IPS DF 4.7 (cell line): ENCODE data around the gene MYO15A.

Experiments used
- DNase-seq: peaks from one replicate; pipeline ENCODE4 v3.0.0-alpha.2; 2013; ENCODE audit warnings: low spot score; ENCODE audit errors: extremely low read depth

The MYO15A gene, protein sequence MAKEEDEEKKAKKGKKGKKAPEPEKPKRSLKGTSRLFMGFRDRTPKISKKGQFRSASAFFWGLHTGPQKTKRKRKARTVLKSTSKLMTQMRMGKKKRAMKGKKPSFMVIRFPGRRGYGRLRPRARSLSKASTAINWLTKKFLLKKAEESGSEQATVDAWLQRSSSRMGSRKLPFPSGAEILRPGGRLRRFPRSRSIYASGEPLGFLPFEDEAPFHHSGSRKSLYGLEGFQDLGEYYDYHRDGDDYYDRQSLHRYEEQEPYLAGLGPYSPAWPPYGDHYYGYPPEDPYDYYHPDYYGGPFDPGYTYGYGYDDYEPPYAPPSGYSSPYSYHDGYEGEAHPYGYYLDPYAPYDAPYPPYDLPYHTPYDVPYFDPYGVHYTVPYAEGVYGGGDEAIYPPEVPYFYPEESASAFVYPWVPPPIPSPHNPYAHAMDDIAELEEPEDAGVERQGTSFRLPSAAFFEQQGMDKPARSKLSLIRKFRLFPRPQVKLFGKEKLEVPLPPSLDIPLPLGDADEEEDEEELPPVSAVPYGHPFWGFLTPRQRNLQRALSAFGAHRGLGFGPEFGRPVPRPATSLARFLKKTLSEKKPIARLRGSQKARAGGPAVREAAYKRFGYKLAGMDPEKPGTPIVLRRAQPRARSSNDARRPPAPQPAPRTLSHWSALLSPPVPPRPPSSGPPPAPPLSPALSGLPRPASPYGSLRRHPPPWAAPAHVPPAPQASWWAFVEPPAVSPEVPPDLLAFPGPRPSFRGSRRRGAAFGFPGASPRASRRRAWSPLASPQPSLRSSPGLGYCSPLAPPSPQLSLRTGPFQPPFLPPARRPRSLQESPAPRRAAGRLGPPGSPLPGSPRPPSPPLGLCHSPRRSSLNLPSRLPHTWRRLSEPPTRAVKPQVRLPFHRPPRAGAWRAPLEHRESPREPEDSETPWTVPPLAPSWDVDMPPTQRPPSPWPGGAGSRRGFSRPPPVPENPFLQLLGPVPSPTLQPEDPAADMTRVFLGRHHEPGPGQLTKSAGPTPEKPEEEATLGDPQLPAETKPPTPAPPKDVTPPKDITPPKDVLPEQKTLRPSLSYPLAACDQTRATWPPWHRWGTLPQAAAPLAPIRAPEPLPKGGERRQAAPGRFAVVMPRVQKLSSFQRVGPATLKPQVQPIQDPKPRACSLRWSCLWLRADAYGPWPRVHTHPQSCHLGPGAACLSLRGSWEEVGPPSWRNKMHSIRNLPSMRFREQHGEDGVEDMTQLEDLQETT (N-terminal part only)

DNA sequence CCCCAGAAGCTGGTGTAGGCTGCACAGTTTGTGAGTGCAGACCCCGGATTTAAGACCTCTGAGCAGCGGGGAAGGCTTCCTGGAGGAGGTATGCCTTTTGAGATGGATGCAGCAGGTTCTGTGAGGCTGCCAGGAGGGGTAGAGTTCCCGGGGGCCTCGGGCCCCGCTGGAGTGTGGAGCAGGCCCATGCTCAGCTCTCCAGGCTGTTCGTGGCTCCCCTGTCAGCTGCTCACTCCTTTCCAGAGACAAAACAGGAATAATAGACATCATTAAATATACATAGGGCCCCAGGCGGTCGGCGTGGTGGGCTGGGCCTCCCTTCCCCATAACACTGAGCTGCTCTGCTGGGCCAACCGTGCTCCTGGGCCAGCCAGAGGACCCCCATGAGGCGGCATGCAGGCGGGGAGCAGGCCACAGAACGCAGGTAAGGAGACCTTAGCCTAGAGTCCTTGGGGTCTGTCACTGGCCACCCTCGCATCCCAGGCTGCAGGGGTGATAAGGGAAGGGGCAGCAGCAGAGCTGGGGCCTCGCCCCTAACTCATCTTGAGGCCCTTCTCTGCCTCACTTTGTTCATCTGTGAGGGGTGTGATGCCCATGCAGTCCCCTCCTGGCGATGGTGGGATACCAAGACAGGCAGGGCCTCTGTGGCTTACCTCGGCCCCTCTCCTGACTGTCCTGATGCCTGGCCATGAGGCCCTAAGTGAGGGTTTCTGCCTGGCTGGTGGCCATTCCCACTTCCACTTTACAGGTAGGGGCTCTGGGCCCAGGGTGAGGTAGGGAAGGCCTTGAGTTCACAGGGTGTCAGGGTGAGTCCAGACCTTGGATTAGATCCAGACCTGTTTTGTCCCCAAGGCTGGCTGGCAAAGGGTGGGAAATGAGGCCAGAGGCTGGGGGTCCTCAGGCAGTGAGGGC, at the start of gene MYO15A:
MYO15A (plus strand) TSS at position 356 of the 912 bp plus-strand sequence. CDS start 10,045 bp downstream, outside the sequence.
- DNase-seq, result no peak

DNA sequence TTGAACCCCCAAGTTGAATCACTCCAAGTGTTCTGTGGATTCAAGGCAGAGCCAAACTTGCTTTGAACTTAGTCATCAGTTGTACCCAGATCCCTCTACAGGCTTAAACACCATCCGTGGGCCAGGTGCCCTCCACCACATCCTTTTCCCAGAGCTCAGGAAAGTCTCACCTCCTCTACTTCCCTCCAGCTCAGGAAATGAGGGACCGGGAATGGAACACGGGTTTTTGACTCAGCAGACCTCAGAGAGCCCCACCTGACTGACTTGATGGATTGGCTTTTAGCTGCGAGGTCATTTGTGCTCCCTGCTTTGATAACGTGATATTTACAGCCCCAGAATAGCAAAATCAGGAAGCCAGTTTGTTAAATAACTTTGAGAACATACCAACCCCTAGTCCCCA, 49.3 kb upstream of the MYO15A start:
- DNase-seq, result no peak

DNA sequence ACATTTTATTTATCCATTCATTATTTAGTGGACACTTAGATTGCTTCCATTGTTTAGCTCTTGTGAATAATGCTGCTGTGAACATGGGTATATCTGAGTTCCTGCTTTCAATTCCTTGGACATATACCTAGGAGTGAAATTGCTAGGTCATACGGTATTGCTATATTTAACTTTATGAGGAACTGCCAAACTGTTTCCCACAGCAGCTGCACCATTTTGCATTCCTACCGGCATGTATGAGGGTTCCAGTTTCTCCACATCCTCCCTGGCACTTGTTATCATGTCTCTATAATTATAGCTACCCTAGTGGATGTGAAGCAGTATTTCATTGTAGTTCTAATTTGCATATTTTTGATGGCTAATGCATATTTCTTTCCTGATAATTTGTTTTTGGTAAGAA, 44.5 kb upstream of the MYO15A start:
- no peak for DNase-seq

DNA sequence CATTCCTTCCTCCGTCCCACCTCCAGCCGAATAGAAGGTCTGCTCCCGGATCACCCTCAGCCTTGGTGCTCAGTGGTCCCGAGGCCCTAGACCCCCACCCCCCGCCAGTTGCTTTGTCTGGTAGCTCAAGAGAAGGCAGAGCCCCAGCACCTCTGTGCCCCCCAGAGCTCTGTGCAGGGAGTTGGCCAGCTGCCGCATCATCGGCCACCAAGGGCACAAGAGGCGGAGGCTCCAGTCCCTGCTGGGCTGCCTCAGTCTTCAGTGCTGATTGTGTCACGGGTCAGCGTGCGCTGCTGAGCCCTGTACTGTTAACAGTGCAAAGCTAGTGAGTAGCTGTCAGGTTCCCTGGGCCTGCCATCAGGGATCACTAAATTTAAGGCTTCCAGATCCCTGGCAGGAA, 43.0 kb upstream of the MYO15A start:
- no peak for DNase-seq

DNA sequence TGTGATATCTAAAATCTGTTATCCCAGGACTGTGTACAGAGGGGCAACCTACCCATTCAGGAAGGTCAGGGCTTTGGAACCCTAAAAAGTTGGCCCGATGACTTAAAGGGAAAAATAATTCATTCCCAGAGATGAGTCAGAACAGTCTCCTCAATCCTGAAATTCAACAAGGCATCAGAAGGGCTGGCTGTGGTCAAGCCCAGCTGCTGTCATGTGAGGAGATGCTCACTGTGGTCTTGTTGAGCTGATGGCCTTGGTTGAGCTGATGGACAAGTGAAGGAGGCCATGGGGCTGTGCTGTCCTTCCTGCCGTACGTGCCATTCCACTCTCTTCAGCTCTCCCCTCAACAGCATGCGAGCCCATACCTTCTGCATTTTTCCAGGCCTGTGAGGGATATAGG, 41.7 kb upstream of the MYO15A start:
- no peak for DNase-seq

DNA sequence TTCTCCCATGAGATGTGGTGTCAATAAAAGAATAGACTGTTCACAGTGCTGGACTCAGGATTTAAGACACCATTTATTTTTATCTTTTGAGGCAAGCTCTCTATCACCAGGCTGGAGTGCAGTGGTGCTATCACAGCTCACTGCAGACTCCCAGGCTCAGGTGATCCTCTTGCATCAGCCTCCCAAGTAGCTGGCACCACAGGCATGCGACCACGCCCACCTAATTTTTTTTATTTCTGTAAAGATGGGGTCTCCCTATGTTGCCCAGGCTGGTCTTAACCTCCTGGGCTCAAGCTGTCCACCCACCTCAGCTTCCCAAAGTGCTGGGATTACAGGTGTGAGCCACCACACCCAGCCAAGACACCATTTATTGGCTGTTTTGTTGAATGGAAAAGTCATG, 39.5 kb upstream of the MYO15A start:
- DNase-seq, result no peak

DNA sequence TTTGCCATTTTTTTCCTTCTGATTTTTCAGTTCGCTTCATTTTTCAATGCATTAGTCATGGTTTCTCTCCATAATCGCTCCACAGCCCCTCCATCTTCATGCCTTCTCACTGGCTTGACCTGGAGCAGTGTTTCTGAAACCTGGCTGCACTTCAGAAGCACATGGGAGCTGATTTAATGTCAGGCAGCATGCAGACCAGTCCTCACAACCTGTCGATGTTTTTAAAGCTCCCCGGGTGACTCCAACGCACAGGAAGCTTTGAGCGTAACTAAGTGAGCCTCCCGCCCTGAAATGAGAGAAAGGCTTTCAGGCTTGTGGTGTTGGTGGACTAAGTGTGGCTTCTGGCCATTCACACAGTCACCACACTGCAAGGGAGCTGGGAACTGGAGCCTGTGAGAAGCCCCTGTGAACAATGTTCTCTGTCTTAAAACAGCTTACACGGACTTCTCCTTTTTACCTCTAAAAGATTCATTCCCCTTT, 37.7 kb upstream of the MYO15A start:
- DNase-seq, result no peak

DNA sequence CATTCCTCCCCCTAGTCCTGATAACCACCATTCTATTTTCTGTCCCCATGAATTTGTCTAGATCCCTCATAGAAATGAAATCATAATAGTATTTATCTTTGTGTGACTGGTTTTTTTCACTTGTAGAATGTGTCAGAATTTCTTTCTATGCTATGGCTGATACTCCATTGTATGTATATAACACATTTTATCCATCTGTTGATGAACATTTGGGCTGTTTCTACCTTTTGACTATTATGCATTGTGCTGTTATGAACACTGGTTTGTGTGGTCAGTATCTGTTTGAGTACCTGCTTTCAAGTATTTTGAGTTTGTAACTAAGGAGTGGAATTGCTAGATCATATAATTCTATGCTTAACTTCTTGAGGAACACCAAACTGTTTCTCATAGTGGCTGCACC, 36.8 kb upstream of the MYO15A start:
- DNase-seq, result no peak

DNA sequence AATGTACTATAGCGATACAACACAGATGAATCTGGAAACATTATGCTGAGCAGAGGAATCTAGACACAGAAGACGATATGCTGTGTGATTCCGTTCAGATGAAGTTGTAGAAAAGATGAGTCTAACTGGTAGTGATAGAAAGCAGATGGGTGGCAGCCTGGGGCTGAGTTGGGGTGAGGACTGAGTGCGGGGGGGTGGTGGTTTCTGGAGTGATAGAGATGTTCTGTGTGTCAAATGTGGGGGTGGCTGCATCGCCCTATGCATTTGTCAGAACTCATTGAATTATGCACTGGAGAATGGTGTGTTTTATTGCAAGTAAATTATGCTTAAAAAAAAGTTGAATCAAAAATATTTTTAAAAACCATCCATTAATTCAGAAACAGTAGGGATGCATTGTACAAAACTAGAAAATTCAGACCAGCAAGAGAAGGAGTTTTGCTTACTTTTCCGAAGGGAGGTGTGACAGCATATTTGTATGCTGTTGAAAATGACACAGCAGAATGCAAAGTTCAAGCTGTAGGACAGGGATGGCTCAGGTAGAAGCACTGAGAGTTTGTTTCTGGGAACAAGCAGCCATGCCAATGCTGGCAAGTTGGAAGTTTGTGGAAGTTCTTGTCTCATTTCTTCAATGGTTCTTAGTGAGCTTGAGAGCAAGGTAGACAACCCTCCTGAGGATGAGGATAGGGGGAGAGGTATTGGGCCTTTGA, 33.8 kb upstream of the MYO15A start:
- no peak for DNase-seq

DNA sequence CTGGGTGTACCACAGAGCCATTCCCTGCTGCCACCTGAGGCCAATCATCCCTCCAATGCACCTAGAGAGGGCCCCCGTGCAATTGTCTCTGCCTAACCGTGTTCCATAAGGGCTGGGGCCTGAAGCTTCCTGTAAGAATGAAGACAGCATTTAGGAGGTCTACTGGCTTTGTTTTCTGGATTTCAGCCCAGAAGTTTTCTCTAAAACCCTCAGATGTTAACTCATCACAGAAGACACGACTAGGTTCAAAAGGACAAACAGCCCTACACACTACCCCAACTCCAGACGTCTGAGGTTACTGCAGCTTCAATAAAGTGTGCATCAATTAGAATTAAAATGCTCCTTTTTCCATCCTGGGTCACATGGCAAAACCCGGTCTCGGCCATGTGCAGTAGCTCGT, 31.6 kb upstream of the MYO15A start:
- no peak for DNase-seq

DNA sequence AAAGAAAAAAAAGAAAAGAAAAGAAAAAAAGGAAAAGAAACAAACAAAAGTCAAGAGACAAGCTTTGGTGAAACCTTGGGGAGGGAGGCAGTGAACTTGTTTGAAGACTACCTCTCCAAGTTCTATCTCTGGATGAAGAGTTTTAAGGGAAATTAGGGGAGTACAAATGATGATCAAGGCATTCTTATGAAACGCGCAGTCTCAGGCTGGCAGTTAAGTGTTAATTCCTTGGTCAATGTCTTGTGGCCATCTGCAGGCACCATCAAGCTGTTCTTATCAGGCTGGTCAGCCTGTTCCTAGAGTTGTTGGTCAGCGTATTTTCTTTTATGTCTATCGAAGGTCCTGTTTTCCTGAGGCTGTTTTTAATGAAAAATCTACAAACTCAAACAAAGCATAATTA, 29.0 kb upstream of the MYO15A start:
- DNase-seq, result no peak

DNA sequence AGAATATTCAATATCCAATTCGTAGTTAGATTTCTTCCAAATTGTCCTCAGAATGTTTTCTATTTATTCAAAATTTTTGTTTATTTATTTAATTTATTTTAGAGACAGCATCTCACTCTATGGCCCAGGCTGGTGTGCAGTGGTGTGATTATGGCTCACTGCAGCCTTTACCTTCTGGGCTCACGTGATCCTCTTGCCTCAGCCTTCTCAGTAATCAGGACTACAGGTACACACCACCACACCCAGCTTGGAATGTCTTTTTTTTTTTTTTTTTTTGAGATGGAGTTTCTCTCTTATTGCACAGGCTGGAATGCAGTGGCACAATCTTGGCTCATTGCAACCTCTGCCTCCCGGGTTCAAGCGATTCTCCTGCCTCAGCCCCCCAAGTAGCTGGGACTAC, 24.3 kb upstream of the MYO15A start:
- DNase-seq, result no peak

DNA sequence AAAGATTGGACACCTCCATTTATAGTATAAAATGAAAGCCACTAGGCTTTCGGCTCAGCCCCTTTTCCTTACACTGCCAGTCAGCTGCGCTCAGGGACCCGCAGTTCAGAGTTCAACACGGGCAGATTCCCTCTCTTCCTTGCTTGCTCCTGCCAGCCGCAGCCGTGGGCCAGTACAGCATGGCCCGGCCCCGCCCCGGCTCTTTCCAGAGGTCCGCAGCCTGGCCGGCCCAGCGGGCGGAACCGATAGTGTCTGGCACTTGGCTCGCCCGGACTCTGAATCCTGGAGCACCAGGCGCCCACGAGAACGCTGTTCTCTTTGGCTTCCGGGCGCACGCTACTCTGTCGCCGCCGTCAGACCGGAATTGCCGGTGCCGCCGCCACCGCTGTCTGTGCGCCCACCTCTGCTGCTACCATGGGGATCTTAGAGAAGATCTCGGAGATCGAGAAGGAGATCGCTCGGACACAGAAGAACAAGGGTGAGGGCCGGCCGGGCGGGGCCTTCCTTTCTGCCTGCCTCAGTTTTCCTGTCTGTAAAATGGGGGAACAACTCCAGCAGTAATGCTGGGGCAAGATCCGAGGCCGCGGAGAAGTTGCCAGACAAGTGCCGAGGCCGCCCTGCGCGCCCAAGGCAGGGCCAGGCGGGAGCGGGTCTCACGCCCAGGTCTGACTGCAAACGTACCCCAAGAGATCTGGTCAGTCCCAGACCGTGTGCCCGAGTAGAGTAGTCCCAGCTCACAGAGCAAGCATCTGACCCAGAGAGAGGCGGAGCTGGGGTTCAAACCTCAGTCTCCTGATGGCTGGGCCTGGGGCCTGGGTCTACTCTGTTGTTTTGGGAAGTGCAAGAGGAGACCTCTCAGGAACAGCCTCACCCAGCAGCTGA, 20.7 kb upstream of the MYO15A start, which contains the start of gene DRG2:
DRG2 (plus strand) TSS at position 339 of the 882 bp plus-strand sequence; CDS start at position 415, 76 bp downstream.
- peak; percentile 53 for DNase-seq

DNA sequence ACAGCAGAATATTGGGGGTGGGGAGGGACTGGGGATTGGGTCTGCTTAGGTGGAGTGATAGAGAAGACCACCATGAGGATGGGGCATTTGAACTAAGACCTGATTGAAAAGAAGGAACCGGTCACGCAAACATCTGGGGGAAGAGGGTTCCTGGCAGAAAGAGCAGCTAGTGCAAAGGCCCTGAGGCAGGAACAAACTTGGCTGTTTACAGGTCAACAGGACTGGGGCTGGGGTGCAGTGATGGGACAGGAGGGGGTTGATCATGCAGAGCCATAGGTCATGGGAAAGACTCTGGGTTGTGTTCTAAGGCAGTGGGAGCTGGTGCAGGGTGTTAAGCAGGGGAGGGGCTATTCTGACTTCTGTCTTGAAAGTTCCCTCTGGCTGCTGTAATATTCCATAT, 18.9 kb upstream of the MYO15A start:
- no peak for DNase-seq

DNA sequence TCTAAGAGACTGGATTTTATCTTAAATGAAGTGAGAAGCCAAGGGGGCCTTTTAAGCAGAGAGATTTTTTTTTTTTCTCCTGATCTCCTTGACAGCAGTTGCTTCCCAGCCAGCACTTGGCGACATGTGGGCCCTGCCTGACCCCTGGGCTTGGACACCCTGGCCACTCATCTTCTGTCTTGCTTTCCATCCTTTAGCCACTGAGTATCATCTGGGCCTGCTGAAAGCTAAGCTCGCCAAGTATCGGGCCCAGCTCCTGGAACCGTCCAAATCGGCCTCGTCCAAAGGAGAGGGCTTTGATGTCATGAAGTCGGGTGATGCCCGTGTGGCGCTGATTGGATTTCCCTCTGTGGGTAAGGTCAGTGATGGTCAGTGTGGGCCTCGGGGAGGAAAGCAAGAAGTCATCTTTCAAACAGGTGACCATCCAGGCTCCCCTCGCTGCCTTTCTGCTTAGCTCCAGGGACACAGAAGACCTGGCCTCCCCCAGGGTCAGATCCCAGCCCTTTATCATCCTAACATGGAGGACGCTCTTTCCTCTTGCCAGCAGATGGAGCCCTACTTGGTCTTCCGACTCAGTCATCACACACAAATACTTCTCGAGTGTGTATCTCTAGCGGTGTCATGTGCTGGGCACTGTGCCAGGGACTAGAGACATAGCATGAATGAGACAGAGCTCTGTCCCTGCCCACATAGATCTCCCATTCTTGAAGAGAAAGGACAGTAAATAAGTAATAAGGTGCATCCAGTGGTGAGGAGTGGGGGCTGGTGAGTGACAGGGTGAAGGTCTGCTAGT, 14.7 kb upstream of the MYO15A start:
- DNase-seq, result peak; percentile 28

DNA sequence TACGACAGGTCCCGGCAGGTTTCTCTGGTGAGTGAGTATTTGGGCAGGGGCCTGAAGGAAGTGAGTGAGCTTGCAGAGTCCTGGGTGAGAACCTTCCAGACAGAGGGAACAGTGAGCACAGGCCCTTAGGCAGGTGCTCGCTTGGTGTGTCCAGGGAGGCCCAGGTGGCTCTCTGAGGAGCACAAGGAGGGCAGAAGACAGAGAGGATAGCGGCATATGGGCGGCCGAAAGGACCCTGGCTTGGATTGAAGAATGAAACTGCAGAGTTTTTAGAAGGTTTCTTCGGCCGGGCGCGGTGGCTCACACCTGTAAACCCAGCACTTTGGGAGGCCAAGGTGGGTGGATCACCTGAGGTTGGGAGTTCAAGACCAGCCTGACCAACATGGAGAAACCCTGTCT, 14.1 kb upstream of the MYO15A start:
- DNase-seq, result no peak

DNA sequence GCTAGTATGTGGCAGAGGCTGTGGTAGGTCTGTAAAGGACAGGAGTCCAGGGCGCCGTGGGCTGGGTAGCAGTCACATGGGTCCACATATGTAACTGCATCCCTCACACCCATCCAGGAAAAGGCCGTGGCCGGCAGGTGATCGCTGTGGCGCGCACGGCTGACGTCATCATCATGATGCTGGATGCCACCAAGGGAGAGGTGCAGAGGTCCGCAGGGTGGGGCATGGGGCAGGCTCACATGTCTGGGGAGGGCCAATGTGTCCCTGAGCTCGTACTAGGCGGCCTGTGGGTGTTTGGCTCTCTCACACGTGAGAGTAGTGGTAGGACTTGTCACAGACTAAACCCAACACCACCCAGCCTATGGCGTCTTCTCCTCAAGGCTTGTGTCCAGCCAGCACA, 9.0 kb upstream of the MYO15A start:
- DNase-seq, result no peak

DNA sequence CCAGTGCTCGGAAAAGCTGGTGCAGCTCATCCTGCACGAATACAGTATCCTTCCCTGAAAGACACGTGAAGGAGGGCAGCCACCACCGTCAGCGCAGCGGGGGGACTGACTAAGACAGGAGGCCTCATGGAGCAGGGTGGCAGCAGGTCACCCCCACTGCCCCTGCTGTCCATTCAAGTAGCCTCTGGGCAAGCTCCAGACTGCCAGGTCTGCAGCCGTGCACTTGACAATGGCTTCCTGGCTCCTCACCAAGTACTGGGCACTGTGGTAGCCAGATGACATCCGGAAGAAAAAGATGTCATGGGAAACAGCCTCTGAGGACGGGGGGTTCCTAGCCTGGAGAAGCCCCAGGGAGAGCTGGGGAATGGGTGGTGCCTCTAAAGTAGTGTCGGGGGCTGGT, 7.9 kb upstream of the MYO15A start:
- no peak for DNase-seq
